ENCODE data around the gene NHERF1.

DNA sequence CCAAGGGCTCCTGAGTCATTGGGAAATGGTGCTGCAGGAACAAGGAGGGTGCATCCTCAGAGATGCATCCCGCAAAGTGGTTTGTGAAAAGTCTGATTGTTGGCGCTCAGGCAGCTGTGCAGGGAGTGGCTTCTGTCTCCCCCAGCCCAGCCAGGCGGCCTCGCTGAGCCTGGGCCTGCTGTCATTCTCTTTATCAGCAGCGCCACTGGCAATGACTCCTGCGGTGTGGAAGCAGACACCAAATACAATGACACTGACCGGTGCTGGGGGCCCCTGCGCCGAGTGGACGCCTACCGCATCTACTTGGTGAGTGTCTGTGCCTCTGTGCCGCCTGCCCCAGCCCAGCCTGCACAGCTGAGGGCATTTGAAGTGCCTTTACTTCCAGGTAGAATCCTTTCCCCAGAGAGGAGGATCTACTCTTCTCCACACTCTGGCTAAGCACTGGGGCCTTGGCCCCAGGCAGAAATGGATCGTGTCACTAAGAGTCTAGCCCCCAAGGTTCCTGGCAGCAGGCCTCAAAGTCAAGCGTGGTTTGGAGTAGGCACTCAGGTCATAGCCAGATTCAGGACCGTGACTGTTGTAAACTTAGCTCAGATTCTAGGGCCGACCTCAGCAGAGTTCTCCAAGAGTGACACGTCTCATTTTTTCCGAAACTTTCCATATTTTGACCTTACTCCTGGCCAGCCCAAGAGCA, 47.0 kb downstream of the NHERF1 start:
- TF ChIP-seq POLR2A (IDR thresholded peaks at IDR 0.05; ENCODE audit: low read length), result no peak
- no peak for TF ChIP-seq GATA1 (IDR thresholded peaks at IDR 0.05; ENCODE audit: low read depth, low read length)
